B cell (primary cell): ENCODE data around the gene PEX7.

Experiments used
- EZH2 ChIP-seq: IDR thresholded peaks from 2 replicates; pipeline ENCODE4 v1.6.1; 2012; ENCODE audit warnings: borderline replicate concordance, low read depth, mild to moderate bottlenecking, moderate library complexity, low read length; ENCODE audit not compliant: insufficient read depth, poor library complexity, severe bottlenecking
- TF ChIP-seq, protein P1 (sequence below): fragments of 200-600 bp; IDR thresholded peaks from one replicate; pipeline ENCODE4 v1.8.0; 2022; ENCODE audit warnings: antibody characterized with exemption, mild to moderate bottlenecking

DNA sequence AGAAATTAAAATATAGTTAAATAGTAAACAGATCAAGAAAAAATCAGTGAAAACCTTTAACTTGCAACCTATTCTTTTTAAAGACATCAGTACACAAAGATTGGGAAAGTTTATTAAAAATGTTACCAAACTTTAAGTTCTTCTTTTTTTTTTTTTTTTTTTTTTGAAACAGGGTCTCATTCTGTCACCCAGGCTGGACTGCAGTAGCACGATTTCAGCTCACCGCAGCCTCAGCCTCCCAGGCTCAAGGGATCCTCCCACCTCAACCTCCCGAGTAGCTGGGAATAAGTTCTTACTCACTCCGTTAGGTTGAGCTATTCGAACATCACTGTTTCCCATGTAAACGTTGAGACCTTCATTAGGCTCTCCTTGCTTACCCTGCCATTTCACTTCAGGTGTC is 35.7 kb upstream of the PEX7 start:
- TF ChIP-seq, protein P1, sequence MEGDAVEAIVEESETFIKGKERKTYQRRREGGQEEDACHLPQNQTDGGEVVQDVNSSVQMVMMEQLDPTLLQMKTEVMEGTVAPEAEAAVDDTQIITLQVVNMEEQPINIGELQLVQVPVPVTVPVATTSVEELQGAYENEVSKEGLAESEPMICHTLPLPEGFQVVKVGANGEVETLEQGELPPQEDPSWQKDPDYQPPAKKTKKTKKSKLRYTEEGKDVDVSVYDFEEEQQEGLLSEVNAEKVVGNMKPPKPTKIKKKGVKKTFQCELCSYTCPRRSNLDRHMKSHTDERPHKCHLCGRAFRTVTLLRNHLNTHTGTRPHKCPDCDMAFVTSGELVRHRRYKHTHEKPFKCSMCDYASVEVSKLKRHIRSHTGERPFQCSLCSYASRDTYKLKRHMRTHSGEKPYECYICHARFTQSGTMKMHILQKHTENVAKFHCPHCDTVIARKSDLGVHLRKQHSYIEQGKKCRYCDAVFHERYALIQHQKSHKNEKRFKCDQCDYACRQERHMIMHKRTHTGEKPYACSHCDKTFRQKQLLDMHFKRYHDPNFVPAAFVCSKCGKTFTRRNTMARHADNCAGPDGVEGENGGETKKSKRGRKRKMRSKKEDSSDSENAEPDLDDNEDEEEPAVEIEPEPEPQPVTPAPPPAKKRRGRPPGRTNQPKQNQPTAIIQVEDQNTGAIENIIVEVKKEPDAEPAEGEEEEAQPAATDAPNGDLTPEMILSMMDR: no peak
- no peak for TF ChIP-seq EZH2
